Measurements from ENCODE around the gene FRMPD1.
"Not testable (repeated sequence)": the region's sequence is repeated elsewhere in the genome, so short reads cannot be mapped to it uniquely, and the experiment has no call there.

Gene FRMPD1

GRCh38 chr9:37745970-37746369, 95.2 kb downstream of the FRMPD1 start:
- no peak for DNase-seq

GRCh38 chr9:37746448-37747270, 95.9 kb downstream of the FRMPD1 start:
- DNase-seq: no peak

- peak; percentile 69 for DNase-seq
Observed at GRCh38 chr9:37747271-37747753, 96.6 kb downstream of the FRMPD1 start.

- DNase-seq: no peak
Observed at GRCh38 chr9:37749129-37749528, 98.4 kb downstream of the FRMPD1 start.

GRCh38 chr9:37751186-37751585, 100.4 kb downstream of the FRMPD1 start:
- DNase-seq: no peak

GRCh38 chr9:37751704-37752103, 101.0 kb downstream of the FRMPD1 start:
- DNase-seq: not testable (repeated sequence)

GRCh38 chr9:37752112-37752511, 101.4 kb downstream of the FRMPD1 start:
- DNase-seq: not testable (repeated sequence)

- no peak for DNase-seq
Observed at GRCh38 chr9:37752642-37753488, 102.1 kb downstream of the FRMPD1 start.

- peak; percentile 71 for DNase-seq
Observed at GRCh38 chr9:37753489-37754190, 102.9 kb downstream of the FRMPD1 start, which contains the start of gene TRMT10B. Gene TRMT10B (plus strand): TSS chr9:37753805. CDS start chr9:37761932, 8,127 bp downstream.

GRCh38 chr9:37758747-37759146, 108.0 kb downstream of the FRMPD1 start:
- DNase-seq: no peak

- no peak for DNase-seq
Observed at GRCh38 chr9:37760416-37761161, 109.8 kb downstream of the FRMPD1 start.

GRCh38 chr9:37761511-37761910, 110.8 kb downstream of the FRMPD1 start:
- no peak for DNase-seq

- not testable (repeated sequence) for DNase-seq
Observed at GRCh38 chr9:37765263-37765662, 114.5 kb downstream of the FRMPD1 start.

- DNase-seq: no peak
Observed at GRCh38 chr9:37769306-37769705, 118.6 kb downstream of the FRMPD1 start.

- no peak for DNase-seq
Observed at GRCh38 chr9:37769995-37770394, 119.2 kb downstream of the FRMPD1 start.

- DNase-seq: no peak
Observed at GRCh38 chr9:37775216-37775919, 124.6 kb downstream of the FRMPD1 start.

- DNase-seq: no peak
Observed at GRCh38 chr9:37776328-37776727, 125.6 kb downstream of the FRMPD1 start.

GRCh38 chr9:37778534-37778933, 127.8 kb downstream of the FRMPD1 start:
- DNase-seq: no peak

- DNase-seq: no peak
Observed at GRCh38 chr9:37784291-37784615, 133.5 kb downstream of the FRMPD1 start.

- peak; percentile 77 for DNase-seq
Observed at GRCh38 chr9:37784616-37785483, 134.1 kb downstream of the FRMPD1 start, which contains the start of gene EXOSC3. Gene EXOSC3 (minus strand): TSS chr9:37785064. CDS start chr9:37785044, 20 bp downstream.

- no peak for DNase-seq
Observed at GRCh38 chr9:37787059-37787458, 136.3 kb downstream of the FRMPD1 start.
